Measurements from ENCODE around the gene SLC41A1.

DNA sequence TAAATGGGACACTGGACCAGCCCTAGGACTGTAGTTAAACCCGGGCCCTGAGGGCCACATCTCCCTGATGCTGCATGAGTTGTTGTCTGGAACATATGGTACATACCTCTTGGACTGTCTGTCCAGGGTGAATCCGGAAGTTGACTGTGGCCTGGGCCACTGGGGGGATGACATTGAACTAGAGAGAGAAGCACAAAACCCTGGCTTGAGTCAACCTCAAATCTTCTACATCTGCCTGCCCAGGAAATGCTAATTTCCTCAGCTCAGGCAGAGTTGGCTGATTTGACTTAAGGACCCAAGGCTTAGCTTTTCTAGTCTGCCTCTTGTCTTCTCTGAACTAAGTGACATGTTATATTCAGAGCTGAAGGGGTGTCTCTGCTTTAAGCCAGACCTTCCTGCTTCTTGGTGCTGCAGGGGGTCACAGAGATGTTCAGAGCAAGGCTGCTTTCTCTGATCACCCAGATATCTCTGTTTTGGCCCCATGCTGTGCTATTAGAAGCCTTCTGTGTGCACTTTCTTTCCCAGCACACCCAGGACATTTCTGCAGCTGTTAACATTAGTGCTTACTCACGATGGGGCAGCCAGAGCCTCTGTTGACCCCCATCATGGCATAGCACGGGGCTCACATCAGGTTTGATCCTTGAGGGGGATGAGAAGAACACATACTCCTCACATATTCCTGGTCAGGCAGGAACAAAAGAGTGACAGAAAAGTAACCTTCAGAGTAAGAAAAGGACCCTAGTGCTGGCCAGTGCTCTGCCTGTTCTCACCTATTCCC, 27.3 kb upstream of the SLC41A1 start:
- no peak for TF ChIP-seq CTCF (IDR thresholded peaks at IDR 0.05)
- TF ChIP-seq EP300 (IDR thresholded peaks at IDR 0.05) = no peak
- TF ChIP-seq POLR2A (IDR thresholded peaks at IDR 0.05) = no peak
- no peak for TF ChIP-seq POLR2AphosphoS5 (IDR thresholded peaks at IDR 0.05)

Data from gastroesophageal sphincter (tissue), 3 donors.